SK-N-SH treated with all-trans-retinoic acid at 6 μM for 48 hours (cell line): ENCODE data around the gene ALMS1.

Experiments
- ATAC-seq: fragments of 200-7000 bp; cut with Tn5 transposase; 3 replicates; pipeline ENCODE4 v1.9.1; 2020; ENCODE audit warnings: mild to moderate bottlenecking, moderate library complexity
- ARNTL ChIP-seq: fragments of 450-650 bp; formaldehyde crosslinking; IDR thresholded peaks from 2 replicates; pipeline ENCODE4 v1.5.0; 2020; ENCODE audit warnings: low read depth, mild to moderate bottlenecking, moderate library complexity, borderline replicate concordance
- BACH2 ChIP-seq: fragments of 250-450 bp; sonication (Bioruptor Pico); IDR thresholded peaks from 2 replicates; pipeline ENCODE4 v1.9.0; 2021; ENCODE audit warnings: mild to moderate bottlenecking, borderline replicate concordance
- CREB5 ChIP-seq: fragments of 250-450 bp; sonication (Bioruptor Pico); IDR thresholded peaks from 2 replicates; pipeline ENCODE4 v1.5.1; 2020; ENCODE audit warnings: low read depth, mild to moderate bottlenecking, moderate library complexity
- CSDC2 ChIP-seq: fragments of 250-450 bp; sonication (Bioruptor Pico); IDR thresholded peaks from 2 replicates; pipeline ENCODE4 v1.5.0; 2020; ENCODE audit warnings: mild to moderate bottlenecking, moderate library complexity
- CSRNP3 ChIP-seq: fragments of 250-450 bp; sonication (Bioruptor Pico); IDR thresholded peaks from 2 replicates; pipeline ENCODE4 v1.5.1; 2021; ENCODE audit warnings: mild to moderate bottlenecking, moderate library complexity
- ESRRG ChIP-seq: fragments of 250-450 bp; sonication (Bioruptor Pico); IDR thresholded peaks from 2 replicates; pipeline ENCODE4 v1.6.1; 2021; ENCODE audit warnings: mild to moderate bottlenecking
- GLIS3 ChIP-seq: fragments of 250-450 bp; sonication (Bioruptor Pico); IDR thresholded peaks from 2 replicates; pipeline ENCODE4 v1.5.0; 2020; ENCODE audit warnings: mild to moderate bottlenecking, moderate library complexity
- OSR1 ChIP-seq: fragments of 250-450 bp; sonication (Bioruptor Pico); IDR thresholded peaks from 2 replicates; pipeline ENCODE4 v1.8.0; 2022; ENCODE audit warnings: moderate library complexity, mild to moderate bottlenecking, inconsistent platforms
- PATZ1 ChIP-seq: fragments of 250-450 bp; sonication (Bioruptor Pico); IDR thresholded peaks from 2 replicates; pipeline ENCODE4 v1.8.0; 2020; ENCODE audit warnings: mild to moderate bottlenecking, moderate library complexity, borderline replicate concordance
- POU6F1 ChIP-seq: fragments of 250-450 bp; sonication (Bioruptor Pico); IDR thresholded peaks from 2 replicates; pipeline ENCODE4 v1.8.0; 2021; ENCODE audit warnings: low read depth, mild to moderate bottlenecking, moderate library complexity, borderline replicate concordance
- PPARA ChIP-seq: fragments of 250-450 bp; sonication (Bioruptor Pico); IDR thresholded peaks from 2 replicates; pipeline ENCODE4 v1.5.0; 2020; ENCODE audit warnings: mild to moderate bottlenecking, borderline replicate concordance
- RARB ChIP-seq: fragments of 250-450 bp; sonication (Bioruptor Pico); IDR thresholded peaks from 2 replicates; pipeline ENCODE4 v1.8.0; 2021; ENCODE audit warnings: mild to moderate bottlenecking, moderate library complexity
- SNAI2 ChIP-seq: fragments of 250-450 bp; sonication (Bioruptor Pico); IDR thresholded peaks from 2 replicates; pipeline ENCODE4 v1.5.0; 2020; ENCODE audit warnings: mild to moderate bottlenecking, moderate library complexity
- TCF4 ChIP-seq: fragments of 250-450 bp; sonication (Bioruptor Pico); IDR thresholded peaks from 2 replicates; pipeline ENCODE4 v1.8.0; 2021; ENCODE audit warnings: mild to moderate bottlenecking, moderate library complexity, borderline replicate concordance
- TOX ChIP-seq: fragments of 250-450 bp; sonication (Bioruptor Pico); IDR thresholded peaks from 2 replicates; pipeline ENCODE4 v1.8.0; 2021; ENCODE audit warnings: mild to moderate bottlenecking, moderate library complexity, borderline replicate concordance
- TSHZ2 ChIP-seq: fragments of 250-450 bp; sonication (Bioruptor Pico); IDR thresholded peaks from 2 replicates; pipeline ENCODE4 v1.5.0; 2020; ENCODE audit warnings: mild to moderate bottlenecking, moderate library complexity
- ZC3H10 ChIP-seq: fragments of 250-450 bp; sonication (Bioruptor Pico); IDR thresholded peaks from 2 replicates; pipeline ENCODE4 v1.5.1; 2021; ENCODE audit warnings: mild to moderate bottlenecking, moderate library complexity
- ZFP3 ChIP-seq: fragments of 250-450 bp; sonication (Bioruptor Pico); IDR thresholded peaks from 2 replicates; pipeline ENCODE4 v1.5.0; 2020; ENCODE audit warnings: mild to moderate bottlenecking, moderate library complexity
- ZFP30 ChIP-seq: fragments of 450-650 bp; formaldehyde crosslinking; IDR thresholded peaks from 2 replicates; pipeline ENCODE4 v1.5.0; 2022; ENCODE audit warnings: mild to moderate bottlenecking, moderate library complexity
- ZNF565 ChIP-seq: fragments of 450-650 bp; formaldehyde crosslinking; conservative IDR thresholded peaks from 2 replicates; pipeline ENCODE4 v1.5.0; 2020; ENCODE audit warnings: low read depth, mild to moderate bottlenecking, moderate library complexity
- ZNF70 ChIP-seq: fragments of 450-650 bp; formaldehyde crosslinking; IDR thresholded peaks from 2 replicates; pipeline ENCODE4 v1.5.0; 2020; ENCODE audit warnings: mild to moderate bottlenecking, moderate library complexity
- ZNF8 ChIP-seq: fragments of 450-650 bp; formaldehyde crosslinking; IDR thresholded peaks from 2 replicates; pipeline ENCODE4 v1.5.0; 2020; ENCODE audit warnings: mild to moderate bottlenecking, moderate library complexity

Gene ALMS1

GRCh38 chr2:73403237-73403636 lies 17.6 kb downstream of the ALMS1 start:
- ATAC-seq = no peak
- no peak for TF ChIP-seq CREB5 (CRISPR knock-in tag)
- TF ChIP-seq ZFP30 (CRISPR knock-in tag) = no peak
- no peak for TF ChIP-seq GLIS3 (CRISPR knock-in tag)
- TF ChIP-seq CSDC2 (CRISPR knock-in tag) = no peak
- no peak for TF ChIP-seq ZNF565 (CRISPR knock-in tag)
- no peak for TF ChIP-seq ZNF70 (CRISPR knock-in tag)
- TF ChIP-seq TSHZ2 (CRISPR knock-in tag) = no peak
- no peak for TF ChIP-seq TCF4 (CRISPR knock-in tag)
- no peak for TF ChIP-seq RARB
- no peak for TF ChIP-seq PATZ1 (CRISPR knock-in tag)
- no peak for TF ChIP-seq POU6F1 (CRISPR knock-in tag)
- TF ChIP-seq BACH2 (CRISPR knock-in tag) = no peak
- TF ChIP-seq ZFP3 (CRISPR knock-in tag) = no peak

GRCh38 chr2:73404409-73404808 lies 18.8 kb downstream of the ALMS1 start:
- ATAC-seq = no peak
- TF ChIP-seq PATZ1 (CRISPR knock-in tag) (no peak), SNAI2 (CRISPR knock-in tag) (no peak), TCF4 (CRISPR knock-in tag) (no peak), RARB (no peak), ZNF70 (CRISPR knock-in tag) (no peak), ZNF8 (no peak), CSRNP3 (no peak), ZNF565 (CRISPR knock-in tag) (no peak), ZC3H10 (no peak), ESRRG (no peak), TSHZ2 (CRISPR knock-in tag) (no peak), OSR1 (CRISPR knock-in tag) (no peak), ZFP30 (CRISPR knock-in tag) (no peak), POU6F1 (CRISPR knock-in tag) (no peak), CSDC2 (CRISPR knock-in tag) (no peak), PPARA (no peak), ARNTL (CRISPR knock-in tag) (no peak), TOX (CRISPR knock-in tag) (no peak)
